ENCODE results near the gene ADD2.

Gene ADD2

DNA sequence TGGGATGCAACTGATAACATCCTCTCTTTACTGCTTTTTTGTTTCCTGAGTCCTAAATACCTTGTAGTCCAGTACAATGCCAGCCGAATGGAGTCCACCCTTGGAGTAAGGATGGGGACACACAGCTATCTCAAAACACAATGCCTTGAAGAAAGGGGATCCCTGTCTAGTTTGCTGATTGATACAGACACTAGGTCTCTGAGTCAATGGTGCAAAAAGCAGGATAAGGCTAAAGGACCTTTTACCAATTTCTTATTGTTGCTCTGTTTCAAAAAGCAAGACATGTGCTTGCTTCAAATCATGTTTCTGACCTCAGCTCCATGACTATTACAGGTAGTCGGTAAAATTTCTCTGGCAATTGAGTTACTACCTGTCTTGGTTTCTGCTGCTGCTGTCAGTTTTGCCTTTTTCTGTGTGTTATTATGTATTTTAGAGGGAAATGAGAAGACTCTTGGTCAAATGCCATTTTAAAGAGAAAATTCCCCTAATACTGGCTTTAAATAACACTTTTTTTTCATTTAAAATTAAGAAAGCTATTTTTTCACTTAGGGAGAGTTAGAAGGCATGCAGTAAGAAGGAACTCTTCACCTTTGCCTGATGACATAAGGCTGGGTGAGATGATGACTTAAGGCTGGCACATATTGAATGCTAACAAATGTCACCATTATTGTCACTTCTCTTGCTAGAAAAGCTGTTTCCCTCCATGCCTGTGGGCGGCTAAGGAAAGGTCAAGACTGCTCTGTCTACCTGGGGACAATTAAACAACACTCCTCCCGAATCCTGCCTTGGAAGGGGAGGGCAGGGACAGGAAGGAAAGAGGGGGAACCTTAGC, 27.4 kb upstream of the ADD2 start:
- H3K4me3 ChIP-seq (ENCODE audit: low read depth, low read length), result no peak overlapping the region
- TF ChIP-seq, protein P1, sequence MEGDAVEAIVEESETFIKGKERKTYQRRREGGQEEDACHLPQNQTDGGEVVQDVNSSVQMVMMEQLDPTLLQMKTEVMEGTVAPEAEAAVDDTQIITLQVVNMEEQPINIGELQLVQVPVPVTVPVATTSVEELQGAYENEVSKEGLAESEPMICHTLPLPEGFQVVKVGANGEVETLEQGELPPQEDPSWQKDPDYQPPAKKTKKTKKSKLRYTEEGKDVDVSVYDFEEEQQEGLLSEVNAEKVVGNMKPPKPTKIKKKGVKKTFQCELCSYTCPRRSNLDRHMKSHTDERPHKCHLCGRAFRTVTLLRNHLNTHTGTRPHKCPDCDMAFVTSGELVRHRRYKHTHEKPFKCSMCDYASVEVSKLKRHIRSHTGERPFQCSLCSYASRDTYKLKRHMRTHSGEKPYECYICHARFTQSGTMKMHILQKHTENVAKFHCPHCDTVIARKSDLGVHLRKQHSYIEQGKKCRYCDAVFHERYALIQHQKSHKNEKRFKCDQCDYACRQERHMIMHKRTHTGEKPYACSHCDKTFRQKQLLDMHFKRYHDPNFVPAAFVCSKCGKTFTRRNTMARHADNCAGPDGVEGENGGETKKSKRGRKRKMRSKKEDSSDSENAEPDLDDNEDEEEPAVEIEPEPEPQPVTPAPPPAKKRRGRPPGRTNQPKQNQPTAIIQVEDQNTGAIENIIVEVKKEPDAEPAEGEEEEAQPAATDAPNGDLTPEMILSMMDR (IDR thresholded peaks at IDR 0.05; ENCODE audit: borderline replicate concordance, insufficient read depth, low read depth, low read length), result no peak

GRCh38 chr2:70793450-70793849, 25.4 kb upstream of the ADD2 start:
- TF ChIP-seq, protein P1 (IDR thresholded peaks at IDR 0.05; ENCODE audit: borderline replicate concordance, insufficient read depth, low read depth, low read length), result no peak
- H3K4me3 ChIP-seq (ENCODE audit: low read depth, low read length), result no peak overlapping the region

- TF ChIP-seq, protein P1 (IDR thresholded peaks at IDR 0.05; ENCODE audit: borderline replicate concordance, insufficient read depth, low read depth, low read length), result no peak
- H3K4me3 ChIP-seq (ENCODE audit: low read depth, low read length), result no peak within 1 kb of the TSS
Observed at GRCh38 chr2:70790136-70790828, 22.3 kb upstream of the ADD2 start, which contains the start of gene FIGLA. TSS of gene FIGLA (minus strand) at chr2:70790643. CDS start at chr2:70790638, 5 bp downstream.

DNA sequence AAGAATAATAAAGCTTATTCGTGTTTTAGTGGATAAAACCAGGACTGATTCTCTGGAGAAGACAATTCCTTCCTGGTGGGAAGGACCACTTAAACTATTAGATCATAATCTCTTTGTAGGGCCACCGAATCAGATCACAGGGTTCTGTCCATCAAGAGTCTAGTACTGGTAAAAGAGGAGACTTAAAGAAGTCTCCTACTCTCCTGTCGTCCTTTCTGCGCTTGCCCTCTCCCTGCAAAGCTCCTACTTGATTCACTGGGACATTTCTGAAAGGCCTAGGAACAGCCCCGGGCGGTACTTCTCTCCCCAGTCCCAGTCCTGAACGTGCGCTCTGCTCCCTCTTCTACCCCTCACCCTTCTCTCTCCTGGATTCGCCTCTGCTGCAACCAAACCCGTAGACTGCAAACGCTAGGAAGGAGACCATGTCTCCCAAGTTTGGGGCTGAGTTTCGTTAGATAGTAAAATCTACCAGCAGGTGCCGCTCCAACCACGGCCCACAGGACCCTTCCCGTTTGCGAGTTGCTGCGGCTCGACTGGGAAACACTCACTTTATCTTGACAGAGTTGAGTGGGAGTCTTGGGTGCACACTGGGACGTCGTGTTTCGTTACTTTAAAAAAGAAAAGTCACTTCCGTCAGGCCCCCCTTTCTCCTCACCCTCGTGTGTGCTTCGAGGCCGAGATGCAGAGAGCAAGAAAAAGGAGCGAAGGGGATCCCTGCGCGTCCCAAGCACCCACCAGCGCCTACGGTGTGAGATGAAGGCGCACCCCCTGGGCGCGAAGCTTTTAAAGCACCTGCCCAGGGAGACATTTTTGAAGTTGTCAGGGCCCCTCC, 21.5 kb upstream of the ADD2 start:
- TF ChIP-seq, protein P1 (IDR thresholded peaks at IDR 0.05; ENCODE audit: borderline replicate concordance, insufficient read depth, low read depth, low read length), result peak; percentile 64; the same call in 1 of the 2 replicates
- H3K4me3 ChIP-seq (ENCODE audit: low read depth, low read length), result no peak overlapping the region

DNA sequence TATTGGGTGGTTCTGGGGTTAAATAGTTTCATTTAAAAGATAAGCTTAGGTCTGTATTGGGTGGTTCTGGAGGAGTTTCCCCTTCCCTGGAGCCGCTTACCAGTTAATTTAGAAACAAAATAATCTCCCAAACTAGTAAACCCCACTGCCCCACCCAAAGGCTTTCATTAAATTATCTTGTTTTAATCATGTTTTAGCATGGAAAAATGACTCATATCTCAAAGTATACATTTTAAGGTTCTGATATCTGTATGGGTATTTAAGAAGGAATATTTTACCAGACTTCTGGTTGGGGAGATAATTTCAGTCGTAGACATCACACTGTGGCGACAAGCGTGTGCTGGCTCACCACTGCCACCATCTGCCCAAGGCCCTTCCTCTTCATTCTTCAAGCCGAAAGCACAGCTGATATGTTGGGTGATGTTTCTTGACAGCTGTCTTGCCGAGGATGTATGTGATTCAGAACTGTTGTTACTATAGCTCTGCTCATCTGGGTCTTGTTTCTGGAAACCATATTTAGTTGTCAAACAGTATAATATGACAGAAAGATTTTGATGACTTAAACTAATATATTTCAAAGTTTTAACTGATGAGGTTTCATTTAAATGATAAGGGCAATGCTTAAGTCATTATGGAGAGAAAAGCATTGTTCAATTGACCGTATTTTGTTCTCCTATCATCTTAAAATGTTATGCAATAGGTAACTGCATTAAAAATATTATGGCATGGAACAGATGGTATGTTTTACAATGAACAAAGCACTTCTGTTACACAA, 17.3 kb upstream of the ADD2 start:
- TF ChIP-seq, protein P1 (IDR thresholded peaks at IDR 0.05; ENCODE audit: borderline replicate concordance, insufficient read depth, low read depth, low read length), result peak; percentile 61; the same call in 1 of the 2 replicates
- H3K4me3 ChIP-seq (ENCODE audit: low read depth, low read length), result no peak overlapping the region

GRCh38 chr2:70784320-70784719, 16.3 kb upstream of the ADD2 start:
- TF ChIP-seq, protein P1 (IDR thresholded peaks at IDR 0.05; ENCODE audit: borderline replicate concordance, insufficient read depth, low read depth, low read length), result no peak
- no peak overlapping the region for H3K4me3 ChIP-seq (ENCODE audit: low read depth, low read length)
